Trophoblast cell (in vitro differentiated cells and primary cell): ENCODE data around the gene TMEM266.

Source experiments
- DNase-seq, 2 donors: peaks; one replicate each; pipeline ENCODE4 v3.0.0-alpha.2; 2016
- H2AFZ ChIP-seq: 2 replicates; pipeline ENCODE4 v1.6.1; 2013; ENCODE audit warnings: low read length, moderate library complexity, mild to moderate bottlenecking; ENCODE audit not compliant: insufficient read depth, poor library complexity
- H2AK5ac ChIP-seq: 2 replicates; pipeline ENCODE4 v1.6.1; 2013; ENCODE audit warnings: mild to moderate bottlenecking, low read length
- H2BK120ac ChIP-seq: 2 replicates; pipeline ENCODE4 v1.6.1; 2013; ENCODE audit warnings: low read length, mild to moderate bottlenecking, moderate library complexity; ENCODE audit not compliant: insufficient read depth, poor library complexity
- H2BK12ac ChIP-seq: 2 replicates; pipeline ENCODE4 v1.6.1; 2013; ENCODE audit warnings: mild to moderate bottlenecking, low read length, moderate library complexity
- H2BK5ac ChIP-seq: 2 replicates; pipeline ENCODE4 v1.6.1; 2013; ENCODE audit warnings: low read length, low read depth, moderate library complexity, mild to moderate bottlenecking; ENCODE audit not compliant: poor library complexity
- H3K14ac ChIP-seq: 2 replicates; pipeline ENCODE4 v1.6.1; 2013; ENCODE audit warnings: mild to moderate bottlenecking, low read length
- H3K18ac ChIP-seq: 2 replicates; pipeline ENCODE4 v1.6.1; 2013; ENCODE audit warnings: mild to moderate bottlenecking, low read length
- H3K23ac ChIP-seq: 2 replicates; pipeline ENCODE4 v1.6.1; 2013; ENCODE audit warnings: low read length
- H3K27ac ChIP-seq: 2 replicates; pipeline ENCODE4 v1.5.1; 2013; ENCODE audit warnings: low read depth, mild to moderate bottlenecking, inconsistent platforms, low read length, moderate library complexity
- H3K27me3 ChIP-seq: 2 replicates; pipeline ENCODE4 v1.6.1; 2013; ENCODE audit warnings: inconsistent platforms, mild to moderate bottlenecking, low read length, moderate library complexity; ENCODE audit not compliant: insufficient read depth
- H3K36me3 ChIP-seq, 2 experiments: 1 replicate in 1 of 2; 2 replicates in 1 of 2; pipeline ENCODE4 v1.6.1; 2013; ENCODE audit warnings: low read length in 2 of 2, mild to moderate bottlenecking in 2 of 2, moderate library complexity in 1 of 2; ENCODE audit not compliant: insufficient read depth in 2 of 2, control insufficient read depth in 1 of 2
- H3K4ac ChIP-seq: 2 replicates; pipeline ENCODE4 v1.6.1; 2013; ENCODE audit warnings: low read depth, mild to moderate bottlenecking, low read length, moderate library complexity
- H3K4me1 ChIP-seq, 2 experiments: 1 replicate in 1 of 2; 2 replicates in 1 of 2; pipeline ENCODE4 v1.6.1; 2013; ENCODE audit warnings: low read length in 2 of 2, mild to moderate bottlenecking in 2 of 2, moderate library complexity in 1 of 2; ENCODE audit not compliant: insufficient read depth in 2 of 2, control insufficient read depth in 1 of 2
- H3K4me2 ChIP-seq: 2 replicates; pipeline ENCODE4 v1.6.1; 2013; ENCODE audit warnings: inconsistent platforms, mild to moderate bottlenecking, low read length, moderate library complexity
- H3K4me3 ChIP-seq: 2 replicates; pipeline ENCODE4 v1.5.1; 2013; ENCODE audit warnings: mild to moderate bottlenecking, low read depth, low read length, inconsistent platforms
- H3K79me1 ChIP-seq: one replicate; pipeline ENCODE4 v1.6.1; 2013; ENCODE audit warnings: low read length
- H3K79me2 ChIP-seq: 2 replicates; pipeline ENCODE4 v1.6.1; 2013; ENCODE audit warnings: low read length, mild to moderate bottlenecking; ENCODE audit not compliant: control insufficient read depth, insufficient read depth, poor library complexity
- H3K9ac ChIP-seq: 2 replicates; pipeline ENCODE4 v1.6.1; 2013; ENCODE audit warnings: mild to moderate bottlenecking, low read length
- H3K9me3 ChIP-seq: 2 replicates; pipeline ENCODE4 v1.6.1; 2013; ENCODE audit warnings: low read depth, mild to moderate bottlenecking, control low read depth, inconsistent platforms, low read length; ENCODE audit not compliant: insufficient read depth
- H4K12ac ChIP-seq: 2 replicates; pipeline ENCODE4 v1.6.1; 2013; ENCODE audit warnings: low read depth, mild to moderate bottlenecking, low read length, moderate library complexity
- H4K8ac ChIP-seq: 2 replicates; pipeline ENCODE4 v1.6.1; 2013; ENCODE audit warnings: low read depth, mild to moderate bottlenecking, low read length, moderate library complexity
- H4K91ac ChIP-seq: one replicate; pipeline ENCODE4 v1.6.1; 2013; ENCODE audit warnings: low read depth, mild to moderate bottlenecking, low read length, moderate library complexity
- WGBS: extraction: QIAGEN DNeasy Blood & Tissue Kit; methylation state at CpG from one replicate; pipeline ENCODE4 v1.1.7; 2013; ENCODE audit warnings: missing lambda C conversion rate; ENCODE audit not compliant: insufficient read length, insufficient coverage; ENCODE audit errors: extremely low coverage; 5-methylcytosine and 5-hydroxymethylcytosine counted together

The TMEM266 gene

DNA sequence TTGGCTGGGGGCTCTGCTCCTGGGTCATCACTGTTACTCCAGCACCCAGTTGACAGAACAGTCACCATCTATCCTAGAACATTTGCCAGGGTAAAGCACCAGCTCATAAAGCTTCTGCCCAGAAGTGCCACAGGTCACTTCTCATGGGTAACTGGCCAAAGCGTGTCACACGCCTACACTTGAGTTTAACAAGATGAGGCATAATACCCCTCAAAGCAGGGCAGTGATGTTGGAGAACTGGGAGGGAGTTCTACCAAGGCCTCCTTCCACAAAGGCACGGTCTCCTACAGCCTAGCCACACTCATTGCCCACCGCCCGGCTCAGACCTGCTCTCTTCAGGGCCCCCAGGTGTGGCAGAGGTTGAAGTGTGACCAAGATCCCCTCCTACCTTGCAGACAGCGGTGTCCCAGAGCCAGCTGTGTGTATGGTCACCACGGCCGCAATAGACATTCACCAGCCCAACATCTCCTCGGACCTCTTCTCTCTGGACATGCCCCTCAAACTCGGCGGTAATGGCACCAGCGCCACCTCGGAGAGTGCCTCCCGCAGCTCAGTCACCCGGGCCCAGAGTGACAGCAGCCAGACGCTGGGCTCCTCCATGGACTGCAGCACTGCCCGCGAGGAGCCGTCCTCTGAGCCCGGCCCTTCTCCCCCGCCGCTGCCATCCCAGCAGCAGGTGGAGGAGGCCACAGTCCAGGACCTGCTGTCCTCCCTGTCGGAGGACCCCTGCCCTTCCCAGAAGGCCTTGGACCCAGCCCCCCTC lies 143.7 kb downstream of the TMEM266 start:
- no peak overlapping the region for H2AFZ ChIP-seq
- H3K23ac ChIP-seq: no peak overlapping the region
- no peak overlapping the region for H3K4me3 ChIP-seq
- H3K36me3 ChIP-seq: peaks cover 9 to 14% of the 10 kb centered on the region in 2 experiments
- H3K14ac ChIP-seq: no peak overlapping the region
- no peak overlapping the region for H2BK120ac ChIP-seq
- no peak overlapping the region for H3K4me2 ChIP-seq
- H3K27ac ChIP-seq: no peak overlapping the region
- H3K27me3 ChIP-seq: no peaks in the 10 kb centered on the region
- no peak overlapping the region for H3K18ac ChIP-seq
- H4K12ac ChIP-seq: no peak overlapping the region
- H2BK12ac ChIP-seq: no peak overlapping the region
- H3K9me3 ChIP-seq: no peaks in the 10 kb centered on the region
- no peaks in the 10 kb centered on the region for H3K79me2 ChIP-seq
- no peaks in the 10 kb centered on the region for H3K79me1 ChIP-seq
- no peak overlapping the region for H3K4ac ChIP-seq
- no peak for DNase-seq
- H2AK5ac ChIP-seq: no peak overlapping the region
- H2BK5ac ChIP-seq: no peak overlapping the region
- H4K8ac ChIP-seq: no peak overlapping the region
- no peak overlapping the region for H4K91ac ChIP-seq
- H3K9ac ChIP-seq: no peak overlapping the region
- no CpG with 5 or more reads among the region's 23 CpGs for WGBS
- H3K4me1 ChIP-seq: peaks cover 0 to 2% of the 10 kb centered on the region in 2 experiments

DNA sequence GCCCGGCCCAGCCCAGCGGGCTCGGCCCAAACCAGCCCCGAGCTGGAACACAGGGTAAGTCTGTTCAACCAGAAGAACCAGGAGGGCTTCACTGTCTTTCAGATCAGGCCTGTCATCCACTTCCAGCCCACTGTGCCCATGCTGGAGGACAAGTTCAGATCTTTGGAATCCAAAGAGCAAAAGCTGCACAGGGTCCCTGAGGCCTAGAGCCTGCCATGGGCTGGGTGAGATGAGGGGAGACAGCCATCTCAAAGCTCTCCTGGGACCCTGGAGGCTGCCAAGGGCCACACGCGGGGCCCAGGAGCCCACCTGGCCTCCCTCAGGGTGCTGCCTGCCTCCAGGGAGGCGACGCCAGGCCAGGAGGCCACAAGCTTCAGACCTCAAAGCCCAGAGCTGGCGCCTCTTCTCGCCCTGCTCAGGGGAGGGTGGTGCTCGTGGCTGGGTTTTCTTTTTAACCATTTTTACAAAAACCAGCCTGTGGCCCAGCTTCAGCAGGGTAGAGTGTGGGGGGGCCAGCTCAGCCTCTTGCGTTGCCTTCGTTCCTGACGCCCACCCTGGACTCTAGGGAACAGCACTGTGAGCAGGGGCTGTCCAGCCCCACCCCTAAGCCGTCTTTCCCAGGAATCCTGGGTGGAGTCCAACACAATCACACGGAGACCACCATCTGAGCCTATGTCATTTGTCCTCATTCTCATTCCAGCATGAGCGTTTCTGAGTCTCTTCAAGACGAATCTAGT lies 144.5 kb downstream of the TMEM266 start:
- Histone ChIP-seq H3K9me3 (no peaks in the 10 kb centered on the region), H3K27me3 (no peaks in the 10 kb centered on the region)

DNA sequence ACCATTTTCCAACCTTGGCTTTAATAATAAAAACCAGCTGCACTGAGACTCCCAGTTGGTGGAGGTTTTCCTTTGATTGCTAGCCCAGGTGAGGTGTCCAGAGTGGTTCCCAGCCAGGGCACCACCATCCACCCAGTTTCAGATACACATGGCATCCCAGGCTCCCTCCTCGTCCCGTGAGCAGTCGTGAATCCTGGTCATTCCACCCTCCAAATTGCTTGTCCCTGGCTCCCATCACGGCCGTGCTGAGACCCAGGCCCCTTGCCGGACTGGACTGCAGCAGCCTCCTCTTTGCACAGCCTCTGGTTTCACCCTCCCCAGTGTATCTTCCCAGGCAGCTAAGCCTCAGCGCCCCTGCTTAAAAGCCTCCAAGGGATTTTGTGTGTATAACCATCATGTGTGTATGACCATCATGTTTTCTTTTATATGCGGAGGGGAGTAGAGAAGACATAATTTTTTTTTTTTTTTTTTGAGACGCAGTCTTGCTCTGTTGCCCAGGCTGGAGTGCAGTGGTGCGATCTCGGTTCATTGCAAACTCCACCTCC lies 145.2 kb downstream of the TMEM266 start:
- H4K8ac ChIP-seq: no peak overlapping the region
- DNase-seq: no peak
- no peak overlapping the region for H3K9ac ChIP-seq
- H2BK120ac ChIP-seq: no peak overlapping the region
- H3K4me3 ChIP-seq: no peak overlapping the region
- no peaks in the 10 kb centered on the region for H3K79me2 ChIP-seq
- H3K18ac ChIP-seq: no peak overlapping the region
- H3K36me3 ChIP-seq: peaks cover 12 to 17% of the 10 kb centered on the region in 2 experiments
- no peak overlapping the region for H3K4me2 ChIP-seq
- H2BK12ac ChIP-seq: no peak overlapping the region
- no peak overlapping the region for H3K23ac ChIP-seq
- no peak overlapping the region for H3K4ac ChIP-seq
- no peak overlapping the region for H2AK5ac ChIP-seq
- H3K4me1 ChIP-seq: peaks cover 0 to 2% of the 10 kb centered on the region in 2 experiments
- no peak overlapping the region for H3K27ac ChIP-seq
- H4K12ac ChIP-seq: no peak overlapping the region
- H4K91ac ChIP-seq: no peak overlapping the region
- no peak overlapping the region for H2AFZ ChIP-seq
- H3K27me3 ChIP-seq: no peaks in the 10 kb centered on the region
- H3K14ac ChIP-seq: no peak overlapping the region
- H2BK5ac ChIP-seq: no peak overlapping the region
- WGBS: no CpG with 5 or more reads among the region's 11 CpGs
- no peaks in the 10 kb centered on the region for H3K79me1 ChIP-seq
- no peaks in the 10 kb centered on the region for H3K9me3 ChIP-seq

More for the DNA sequence above, 144.5 kb downstream of the TMEM266 start:
- no peak overlapping the region for H3K27ac ChIP-seq
- H3K23ac ChIP-seq: no peak overlapping the region
- H3K79me2 ChIP-seq: no peaks in the 10 kb centered on the region
- DNase-seq: no peak
- H3K4ac ChIP-seq: no peak overlapping the region
- WGBS: no CpG with 5 or more reads among the region's 18 CpGs
- H2AFZ ChIP-seq: no peak overlapping the region
- H2BK12ac ChIP-seq: no peak overlapping the region
- H2BK120ac ChIP-seq: no peak overlapping the region
- no peak overlapping the region for H2AK5ac ChIP-seq
- H4K12ac ChIP-seq: no peak overlapping the region
- no peak overlapping the region for H4K8ac ChIP-seq
- H3K14ac ChIP-seq: no peak overlapping the region
- H4K91ac ChIP-seq: no peak overlapping the region
- no peak overlapping the region for H2BK5ac ChIP-seq
- no peaks in the 10 kb centered on the region for H3K79me1 ChIP-seq
- H3K9ac ChIP-seq: no peak overlapping the region
- H3K18ac ChIP-seq: no peak overlapping the region
- H3K4me2 ChIP-seq: no peak overlapping the region
- peaks cover 9 to 17% of the 10 kb centered on the region in 2 experiments for H3K36me3 ChIP-seq
- peaks cover 0 to 2% of the 10 kb centered on the region in 2 experiments for H3K4me1 ChIP-seq
- no peak overlapping the region for H3K4me3 ChIP-seq

DNA sequence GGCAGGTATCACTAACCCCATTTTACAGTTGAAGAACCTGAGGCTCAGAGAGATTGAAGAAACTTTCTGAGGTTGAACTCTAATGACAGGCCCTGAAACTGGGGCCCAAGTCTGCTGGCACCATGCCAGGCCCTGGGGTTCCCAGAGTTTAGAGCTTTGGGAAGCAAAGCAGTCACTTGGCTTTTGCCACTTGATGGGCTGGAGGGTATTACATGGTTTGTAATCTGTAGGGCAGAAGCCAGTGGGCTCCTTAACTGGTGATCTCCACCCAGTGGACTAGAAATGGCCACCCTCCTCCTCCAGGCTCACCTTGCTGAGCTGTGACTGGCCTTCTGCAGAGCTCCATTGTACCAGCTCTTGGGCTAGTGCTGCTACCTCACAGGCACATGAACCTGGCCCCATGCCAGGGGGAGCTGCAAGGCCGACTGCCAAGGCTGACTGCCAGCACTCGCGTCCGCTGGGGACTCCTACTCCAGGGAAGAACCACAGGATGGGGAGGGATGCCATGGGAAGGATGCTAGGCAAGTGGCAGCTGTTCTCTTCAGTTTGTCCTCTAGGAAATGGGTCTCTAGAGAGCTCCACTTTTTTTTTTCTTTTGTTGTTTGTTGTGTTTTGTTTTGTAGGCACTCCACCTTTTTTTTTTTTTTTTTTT lies 146.7 kb downstream of the TMEM266 start:
- Histone ChIP-seq H3K27ac (no peak overlapping the region), H4K8ac (no peak overlapping the region), H3K9me3 (no peaks in the 10 kb centered on the region), H3K23ac (no peak overlapping the region), H4K12ac (no peak overlapping the region), H3K14ac (no peak overlapping the region), H2BK5ac (no peak overlapping the region), H2BK12ac (no peak overlapping the region), H4K91ac (no peak overlapping the region), H3K9ac (no peak overlapping the region), H3K18ac (no peak overlapping the region), H3K4me3 (no peak overlapping the region), H3K27me3 (no peaks in the 10 kb centered on the region), H2AFZ (no peak overlapping the region), H3K79me1 (no peaks in the 10 kb centered on the region), H3K36me3 (peaks cover 18 to 29% of the 10 kb centered on the region in 2 experiments), H2BK120ac (no peak overlapping the region), H3K4me1 (no peaks in the 10 kb centered on the region), H3K4ac (no peak overlapping the region), H2AK5ac (no peak overlapping the region), H3K4me2 (no peak overlapping the region), H3K79me2 (no peaks in the 10 kb centered on the region)
- no CpG with 5 or more reads among the region's 4 CpGs for WGBS
- DNase-seq: no peak
